ENCODE measurements around the gene TSC22D3. TPM values are rescaled to one million over a fixed set of nuclear protein-coding genes. Genes with fewer than 3 reads are reported as not detected.

The TSC22D3 gene
- total RNA-seq, 1 donor: 57.2 TPM

- Histone ChIP-seq H3K4me3 (ENCODE audit: insufficient read depth, low read length) (no peak overlapping the region), H3K9me3 (ENCODE audit: low read depth, low read length) (no peaks in the 10 kb centered on the region), H4K20me1 (ENCODE audit: insufficient read depth, low read length) (no peaks in the 10 kb centered on the region), H2AFZ (ENCODE audit: low read length) (no peak overlapping the region), H3K79me2 (ENCODE audit: insufficient read depth, low read length) (no peaks in the 10 kb centered on the region), H3K4me2 (ENCODE audit: insufficient read depth, low read length) (no peak overlapping the region), H3K27me3 (ENCODE audit: insufficient read depth, low read length) (peaks cover 20% of the 10 kb centered on the region), H3K27ac (ENCODE audit: low read depth, low read length) (no peak overlapping the region), H3K36me3 (ENCODE audit: insufficient read depth, low read length) (no peaks in the 10 kb centered on the region), H3K4me1 (ENCODE audit: insufficient read depth, low read length) (no peaks in the 10 kb centered on the region)
- DNase-seq (ENCODE audit: insufficient read length, low spot score, missing footprints): no peak
- TF ChIP-seq CTCF (IDR thresholded peaks at IDR 0.05; ENCODE audit: extremely low read depth, low read depth, low read length): no peak
Observed at GRCh38 chrX:107684956-107685385, 90.6 kb downstream of the TSC22D3 start.

GRCh38 chrX:107683931-107684330, 91.7 kb downstream of the TSC22D3 start:
- Histone ChIP-seq H3K27me3 (ENCODE audit: insufficient read depth, low read length) (peaks cover 20% of the 10 kb centered on the region), H2AFZ (ENCODE audit: low read length) (no peak overlapping the region), H3K27ac (ENCODE audit: low read depth, low read length) (no peak overlapping the region), H3K79me2 (ENCODE audit: insufficient read depth, low read length) (no peaks in the 10 kb centered on the region), H3K36me3 (ENCODE audit: insufficient read depth, low read length) (no peaks in the 10 kb centered on the region), H4K20me1 (ENCODE audit: insufficient read depth, low read length) (no peaks in the 10 kb centered on the region), H3K4me1 (ENCODE audit: insufficient read depth, low read length) (peaks cover 7% of the 10 kb centered on the region), H3K9me3 (ENCODE audit: low read depth, low read length) (no peaks in the 10 kb centered on the region), H3K4me3 (ENCODE audit: insufficient read depth, low read length) (no peak overlapping the region), H3K4me2 (ENCODE audit: insufficient read depth, low read length) (no peak overlapping the region)
- TF ChIP-seq CTCF (IDR thresholded peaks at IDR 0.05; ENCODE audit: extremely low read depth, low read depth, low read length): no peak
- no peak for DNase-seq (ENCODE audit: insufficient read length, low spot score, missing footprints)

- Histone ChIP-seq H2AFZ (ENCODE audit: low read length) (no peak overlapping the region), H3K4me1 (ENCODE audit: insufficient read depth, low read length) (peaks cover 7% of the 10 kb centered on the region), H3K27me3 (ENCODE audit: insufficient read depth, low read length) (peaks cover 20% of the 10 kb centered on the region), H3K36me3 (ENCODE audit: insufficient read depth, low read length) (no peaks in the 10 kb centered on the region), H3K4me3 (ENCODE audit: insufficient read depth, low read length) (no peak overlapping the region), H3K4me2 (ENCODE audit: insufficient read depth, low read length) (no peak overlapping the region), H3K79me2 (ENCODE audit: insufficient read depth, low read length) (no peaks in the 10 kb centered on the region), H4K20me1 (ENCODE audit: insufficient read depth, low read length) (no peaks in the 10 kb centered on the region), H3K27ac (ENCODE audit: low read depth, low read length) (no peak overlapping the region), H3K9me3 (ENCODE audit: low read depth, low read length) (no peaks in the 10 kb centered on the region)
- no peak for DNase-seq (ENCODE audit: insufficient read length, low spot score, missing footprints)
- no peak for TF ChIP-seq CTCF (IDR thresholded peaks at IDR 0.05; ENCODE audit: extremely low read depth, low read depth, low read length)
Observed at GRCh38 chrX:107683124-107683895, 92.3 kb downstream of the TSC22D3 start.

GRCh38 chrX:107682256-107682655, 93.3 kb downstream of the TSC22D3 start:
- Histone ChIP-seq H3K79me2 (ENCODE audit: insufficient read depth, low read length) (no peaks in the 10 kb centered on the region), H3K4me1 (ENCODE audit: insufficient read depth, low read length) (peaks cover 12% of the 10 kb centered on the region), H3K36me3 (ENCODE audit: insufficient read depth, low read length) (no peaks in the 10 kb centered on the region), H3K27ac (ENCODE audit: low read depth, low read length) (no peak overlapping the region), H4K20me1 (ENCODE audit: insufficient read depth, low read length) (no peaks in the 10 kb centered on the region), H3K27me3 (ENCODE audit: insufficient read depth, low read length) (peaks cover 18% of the 10 kb centered on the region), H2AFZ (ENCODE audit: low read length) (no peak overlapping the region), H3K9me3 (ENCODE audit: low read depth, low read length) (no peaks in the 10 kb centered on the region), H3K4me3 (ENCODE audit: insufficient read depth, low read length) (no peak overlapping the region), H3K4me2 (ENCODE audit: insufficient read depth, low read length) (no peak overlapping the region)
- TF ChIP-seq CTCF (IDR thresholded peaks at IDR 0.05; ENCODE audit: extremely low read depth, low read depth, low read length): no peak
- DNase-seq (ENCODE audit: insufficient read length, low spot score, missing footprints): no peak

Data from osteoblast (primary cell).